Smooth muscle cell (in vitro differentiated cells): ENCODE data around the gene ATP2B3. TPM values are rescaled to one million over a fixed set of nuclear protein-coding genes. Genes with fewer than 3 reads are reported as not detected.

Source experiments
- DNase-seq: peaks from one replicate; lab custom pipeline; 2025; ENCODE audit not compliant: unreplicated experiment; lab: John Stamatoyannopoulos, UW
- H2AFZ ChIP-seq: fragments of 200-600 bp; sonication (generic); 2 replicates; pipeline ENCODE4 v1.6.0; 2016; ENCODE audit warnings: antibody characterized with exemption, low read depth, mild to moderate bottlenecking
- H3F3A ChIP-seq: fragments of 200-600 bp; sonication (generic); 2 replicates; pipeline ENCODE4 v1.6.0; 2017; ENCODE audit warnings: antibody characterized with exemption, low read depth
- H3K27ac ChIP-seq: fragments of 200-600 bp; sonication (generic); 2 replicates; pipeline ENCODE4 v1.5.1; 2016; ENCODE audit warnings: low read depth, mild to moderate bottlenecking
- H3K27me3 ChIP-seq: fragments of 200-600 bp; sonication (generic); 2 replicates; pipeline ENCODE4 v1.6.1; 2016; ENCODE audit warnings: low read depth, mild to moderate bottlenecking
- H3K36me3 ChIP-seq: fragments of 200-600 bp; sonication (generic); 2 replicates; pipeline ENCODE4 v1.5.1; 2016; ENCODE audit warnings: low read depth
- H3K4me1 ChIP-seq: fragments of 200-600 bp; sonication (generic); 2 replicates; pipeline ENCODE4 v1.5.1; 2016; ENCODE audit warnings: low read depth
- H3K4me2 ChIP-seq: fragments of 200-600 bp; sonication (generic); 2 replicates; pipeline ENCODE4 v1.6.0; 2016; ENCODE audit warnings: mild to moderate bottlenecking
- H3K4me3 ChIP-seq: fragments of 200-600 bp; sonication (generic); 2 replicates; pipeline ENCODE4 v1.5.1; 2016; ENCODE audit warnings: mild to moderate bottlenecking
- H3K79me2 ChIP-seq: fragments of 200-600 bp; sonication (generic); 2 replicates; pipeline ENCODE4 v1.6.0; 2016; ENCODE audit warnings: low read depth, mild to moderate bottlenecking
- H3K9ac ChIP-seq: fragments of 200-600 bp; sonication (generic); 2 replicates; pipeline ENCODE4 v1.6.0; 2016; ENCODE audit warnings: low read depth
- H3K9me3 ChIP-seq: fragments of 200-600 bp; sonication (generic); replicated peaks from 2 replicates; pipeline ENCODE4 v1.5.1; 2016; ENCODE audit warnings: low read depth
- H4K20me1 ChIP-seq: fragments of 200-600 bp; sonication (generic); 2 replicates; pipeline ENCODE4 v1.6.0; 2016; ENCODE audit warnings: low read depth
- CTCF ChIP-seq: fragments of 200-600 bp; sonication (generic); IDR thresholded peaks from 2 replicates; pipeline ENCODE4 v1.5.1; 2017; ENCODE audit warnings: borderline replicate concordance, mild to moderate bottlenecking, antibody characterized with exemption; ENCODE audit not compliant: insufficient read depth, poor library complexity, severe bottlenecking
- WGBS: methylation state at CpG from one replicate; pipeline ENCODE4 v1.1.7; 2016; ENCODE audit warnings: low lambda C conversion rate; 5-methylcytosine and 5-hydroxymethylcytosine counted together
- polyA plus RNA-seq: library from polyadenylated mRNA; unstranded; fragments of >200 nt; fragmentation: Nextera tagmentation; extraction: Ambion mirVana; gene quantifications from 2 replicates; pipeline ENCODE4 v1.2.1, GENCODE V29; 2016
- total RNA-seq: library from RNA; depleted of rRNA; stranded (reverse); fragments of >200 nt; gene quantifications from 2 replicates; pipeline ENCODE4 v1.2.3, GENCODE V29; 2014

ATP2B3 gene
- total and polyA plus RNA-seq, 2 experiments from 2014 or later, result 0.05 to 0.22 TPM

GRCh38 chrX:153569475-153569874 lies 52.0 kb downstream of the ATP2B3 start:
- Histone ChIP-seq H3K4me3 (no peak overlapping the region), H3K27ac (no peak overlapping the region), H2AFZ (no peak overlapping the region), H3K79me2 (no peaks in the 10 kb centered on the region), H3K27me3 (no peaks in the 10 kb centered on the region), H3F3A (no peaks in the 10 kb centered on the region), H3K4me2 (no peak overlapping the region), H4K20me1 (no peaks in the 10 kb centered on the region), H3K9ac (no peak overlapping the region), H3K9me3 (no peaks in the 10 kb centered on the region), H3K4me1 (no peaks in the 10 kb centered on the region), H3K36me3 (no peaks in the 10 kb centered on the region)
- 86% methylated on average over 13 of the region's 13 CpGs for WGBS
- DNase-seq, result no peak
- TF ChIP-seq CTCF, result no peak

GRCh38 chrX:153571534-153571908 lies 54.1 kb downstream of the ATP2B3 start:
- 90% methylated on average over 6 of the region's 6 CpGs for WGBS

GRCh38 chrX:153572601-153573000 lies 55.2 kb downstream of the ATP2B3 start:
- no peak overlapping the region for H3K27ac ChIP-seq
- no peak overlapping the region for H3K4me3 ChIP-seq
- H4K20me1 ChIP-seq, result no peaks in the 10 kb centered on the region
- no peaks in the 10 kb centered on the region for H3K9me3 ChIP-seq
- DNase-seq, result no peak
- H3K36me3 ChIP-seq, result no peaks in the 10 kb centered on the region
- no peak overlapping the region for H3K9ac ChIP-seq
- no peaks in the 10 kb centered on the region for H3K4me1 ChIP-seq
- no peak overlapping the region for H2AFZ ChIP-seq
- H3K79me2 ChIP-seq, result no peaks in the 10 kb centered on the region
- no peak overlapping the region for H3K4me2 ChIP-seq
- no peak for TF ChIP-seq CTCF
- H3F3A ChIP-seq, result no peaks in the 10 kb centered on the region
- no peaks in the 10 kb centered on the region for H3K27me3 ChIP-seq
- WGBS, result 88% methylated on average over 10 of the region's 10 CpGs

More at GRCh38 chrX:153571534-153571908, 54.1 kb downstream of the ATP2B3 start:
- H3K4me1 ChIP-seq, result no peaks in the 10 kb centered on the region
- H2AFZ ChIP-seq, result no peak overlapping the region
- H3K4me3 ChIP-seq, result no peak overlapping the region
- no peak overlapping the region for H3K27ac ChIP-seq
- no peak overlapping the region for H3K4me2 ChIP-seq
- H3K79me2 ChIP-seq, result no peaks in the 10 kb centered on the region
- no peak for DNase-seq
- no peaks in the 10 kb centered on the region for H3F3A ChIP-seq
- TF ChIP-seq CTCF, result no peak
- no peaks in the 10 kb centered on the region for H3K36me3 ChIP-seq
- H3K9ac ChIP-seq, result no peak overlapping the region
- no peaks in the 10 kb centered on the region for H4K20me1 ChIP-seq
- H3K9me3 ChIP-seq, result no peaks in the 10 kb centered on the region
- no peaks in the 10 kb centered on the region for H3K27me3 ChIP-seq

GRCh38 chrX:153573984-153574383 lies 56.5 kb downstream of the ATP2B3 start:
- TF ChIP-seq CTCF, result no peak
- no peaks in the 10 kb centered on the region for H3K79me2 ChIP-seq
- H3F3A ChIP-seq, result no peaks in the 10 kb centered on the region
- H3K27ac ChIP-seq, result no peak overlapping the region
- no peak overlapping the region for H3K4me2 ChIP-seq
- H3K4me1 ChIP-seq, result no peaks in the 10 kb centered on the region
- no peaks in the 10 kb centered on the region for H3K27me3 ChIP-seq
- H3K9ac ChIP-seq, result no peak overlapping the region
- no peak overlapping the region for H3K4me3 ChIP-seq
- no peaks in the 10 kb centered on the region for H3K9me3 ChIP-seq
- 70% methylated on average over 4 of the region's 4 CpGs for WGBS
- H3K36me3 ChIP-seq, result no peaks in the 10 kb centered on the region
- no peaks in the 10 kb centered on the region for H4K20me1 ChIP-seq
- H2AFZ ChIP-seq, result no peak overlapping the region
- no peak for DNase-seq
